Measurements from ENCODE around the gene LCAT. TPM values are rescaled to one million over a fixed set of nuclear protein-coding genes. Genes with fewer than 3 reads are reported as not detected.
"Not testable (repeated sequence)": the region's sequence is repeated elsewhere in the genome, so short reads cannot be mapped to it uniquely, and the experiment has no call there.

Gene LCAT
- polyA plus RNA-seq, 3 donors = 12.7 to 14.6 (median 13.4) TPM

DNA sequence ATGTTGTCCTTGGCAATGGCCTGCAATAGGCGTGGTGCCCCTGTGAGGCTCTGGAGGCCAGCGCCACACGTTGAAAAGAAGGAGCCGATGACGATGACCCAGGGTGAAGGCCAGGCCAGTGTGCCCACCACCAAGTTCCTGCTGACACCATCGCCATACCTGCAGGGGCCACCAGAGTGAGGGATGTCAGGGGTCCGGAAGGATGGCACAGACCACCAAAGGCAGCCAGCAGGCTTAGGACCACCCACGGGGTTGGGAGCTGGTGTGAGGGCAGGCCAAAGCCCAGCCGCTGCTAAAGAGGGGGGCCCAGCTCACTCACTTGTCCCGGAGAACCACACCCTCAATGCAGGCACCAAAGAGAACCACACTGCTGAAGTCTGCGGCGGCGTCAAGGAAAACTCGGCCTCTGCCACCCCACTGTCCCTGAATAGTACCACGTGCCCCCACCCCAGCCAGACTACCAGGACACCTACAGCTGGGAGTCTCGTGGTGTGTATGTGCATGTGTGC is 6.5 kb upstream of the LCAT start:
- no peak for DNase-seq (ENCODE audit: low read depth in 3 of 3, low spot score in 2 of 3)

DNA sequence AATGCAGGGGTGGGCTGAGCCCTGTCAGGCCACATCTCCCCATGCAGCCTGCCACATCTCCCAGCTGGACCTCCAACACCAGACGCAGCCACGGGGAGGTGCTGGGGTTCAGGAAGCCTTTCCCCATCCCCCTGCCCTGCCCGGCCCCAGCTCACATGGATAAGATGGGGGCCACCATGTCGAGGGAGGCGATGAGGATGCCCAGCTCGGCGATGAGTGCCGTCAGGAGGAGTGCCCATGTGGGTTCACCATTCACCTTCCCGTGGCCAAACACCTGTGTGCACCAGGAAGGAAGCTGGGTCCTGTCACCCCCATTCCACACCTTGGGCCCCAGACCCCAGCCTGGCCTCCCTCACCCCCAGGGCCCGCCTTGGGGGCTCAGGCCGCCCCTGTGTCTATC is 5.7 kb upstream of the LCAT start:
- DNase-seq (ENCODE audit: low read depth in 3 of 3, low spot score in 2 of 3) = no peak

DNA sequence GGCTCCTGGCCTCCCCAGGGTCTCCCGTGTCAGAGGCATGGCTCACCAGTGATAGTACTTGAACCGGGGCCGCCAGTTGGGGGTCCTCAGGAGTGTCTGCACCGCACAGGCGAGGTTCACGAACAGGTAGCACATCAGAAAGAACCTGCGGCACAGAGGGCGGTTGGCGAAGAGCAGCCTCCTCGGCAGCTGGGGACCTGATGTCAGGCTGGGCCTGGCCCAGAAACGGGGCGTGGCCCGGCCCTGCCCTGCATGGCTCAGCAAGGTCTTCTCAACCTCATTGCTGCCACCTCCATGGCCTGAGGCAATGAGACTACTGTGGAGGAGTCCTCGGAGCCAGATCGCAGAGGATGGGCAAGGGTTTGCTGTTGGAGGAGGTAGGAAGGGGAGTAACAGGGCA is 4.1 kb upstream of the LCAT start:
- no peak for DNase-seq (ENCODE audit: low read depth in 3 of 3, low spot score in 2 of 3)

DNA sequence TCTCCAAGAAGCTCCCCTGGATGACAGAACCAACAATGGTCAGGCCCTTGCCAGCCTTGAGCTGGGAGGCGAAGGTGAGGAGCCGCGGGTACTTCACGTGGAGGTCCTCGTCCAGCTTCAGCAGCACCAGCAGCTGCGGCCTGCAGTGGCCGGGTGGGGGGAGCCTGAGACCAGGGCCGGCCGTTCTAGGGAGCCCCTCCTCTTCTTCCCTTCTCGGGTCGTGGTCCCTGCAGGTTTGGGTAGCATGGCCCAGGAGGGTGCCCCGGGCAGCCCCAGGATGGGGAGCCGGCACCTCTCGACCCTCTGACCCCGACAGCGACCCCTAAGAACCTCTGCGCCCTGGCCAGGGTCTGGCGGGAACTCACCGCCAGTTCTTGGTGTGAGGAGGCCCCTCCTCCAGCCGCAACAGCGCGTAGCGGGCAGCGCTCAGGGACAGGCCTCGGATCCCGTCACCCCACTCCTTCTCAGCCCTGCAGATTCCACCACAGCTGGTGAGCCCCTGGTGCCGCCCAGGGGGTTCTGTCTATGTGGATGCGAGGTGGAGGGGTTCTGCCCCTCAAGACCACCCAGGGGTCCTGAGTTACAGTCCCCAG is 3.1 kb upstream of the LCAT start:
- no peak for DNase-seq (ENCODE audit: low read depth in 3 of 3, low spot score in 2 of 3)

DNA sequence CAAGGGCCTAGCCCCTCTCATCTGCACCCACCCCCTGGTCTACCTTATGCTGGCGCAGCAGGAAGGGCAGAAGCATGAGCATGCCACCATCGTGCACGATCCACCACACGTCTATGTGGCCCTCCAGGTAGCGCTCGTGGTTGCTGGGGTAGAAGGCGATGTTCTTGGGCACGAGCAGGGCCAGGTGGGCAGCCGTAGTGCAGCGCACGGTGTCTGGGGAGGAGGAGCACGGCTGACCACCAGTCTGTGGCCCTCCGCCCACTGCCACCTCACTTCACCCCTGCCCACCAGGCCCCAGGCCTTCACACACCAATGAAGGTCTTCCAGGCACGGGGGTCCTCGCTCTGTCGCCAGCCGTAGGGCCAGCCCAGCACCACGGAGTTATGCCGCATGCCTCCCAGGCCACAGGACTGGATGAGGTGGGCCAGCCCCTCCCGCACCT is 2.2 kb upstream of the LCAT start:
- no peak for DNase-seq (ENCODE audit: low read depth in 3 of 3, low spot score in 2 of 3)

DNA sequence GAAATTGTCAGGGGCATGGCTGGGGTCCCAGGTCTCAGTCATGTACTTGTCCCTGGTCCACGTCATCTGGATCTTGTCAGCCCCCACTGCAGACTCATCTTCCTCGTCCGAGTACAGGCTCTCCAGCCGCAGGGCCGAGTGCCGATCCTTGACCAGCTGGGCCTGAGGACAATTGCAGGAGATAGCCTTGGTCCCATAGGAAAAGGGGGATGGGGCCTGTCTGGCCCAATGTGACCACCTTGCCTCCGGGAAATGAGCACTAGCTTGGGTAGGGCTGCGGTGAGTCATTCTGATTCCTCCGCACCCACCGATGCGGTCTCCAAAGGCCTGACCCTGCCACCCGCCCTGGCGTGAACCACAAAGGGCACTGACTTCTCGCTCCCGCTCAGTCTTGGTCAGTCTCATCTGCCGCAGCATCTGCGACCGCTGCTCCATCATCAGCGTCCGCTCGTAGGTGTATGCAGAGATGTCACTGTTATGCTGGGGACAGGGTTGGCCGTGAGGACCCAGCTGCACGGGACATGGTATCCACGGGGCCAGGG is 1.5 kb upstream of the LCAT start:
- DNase-seq (ENCODE audit: low read depth in 3 of 3, low spot score in 2 of 3) = no peak

DNA sequence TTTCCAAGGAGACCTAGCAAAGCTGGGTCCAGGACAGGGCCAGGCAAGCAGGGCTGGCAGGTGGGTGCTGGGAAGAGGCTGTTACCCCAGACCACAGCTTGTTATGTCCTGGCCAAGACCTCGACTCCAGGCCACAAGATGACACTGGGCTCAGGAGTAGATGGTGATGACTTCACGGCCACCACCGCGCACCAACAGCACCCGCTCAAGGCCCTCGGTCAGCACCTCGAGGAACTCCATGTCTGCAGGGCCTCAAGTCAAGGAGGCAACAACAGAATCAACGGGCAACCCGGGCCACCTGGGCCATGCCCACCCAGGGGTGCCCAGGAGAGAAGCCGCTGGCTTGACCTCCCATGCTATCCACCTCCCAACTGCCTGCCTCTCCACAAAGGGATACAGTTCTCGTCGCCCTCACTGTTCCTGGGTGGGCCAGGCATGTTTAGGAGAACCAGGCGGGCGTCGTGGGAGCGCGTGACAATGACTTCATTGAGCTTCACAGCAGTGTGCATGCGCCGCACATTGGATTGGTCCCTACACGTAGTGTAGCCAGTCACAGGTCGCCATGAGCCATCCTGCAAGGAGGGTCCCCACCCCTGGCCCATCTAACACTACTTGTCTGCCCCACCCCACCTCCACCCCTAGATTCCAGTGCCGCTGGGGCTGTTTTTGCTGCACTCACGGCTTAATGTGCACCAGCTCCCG is 921 bp upstream of the LCAT start:
- no peak for DNase-seq (ENCODE audit: low read depth in 3 of 3, low spot score in 2 of 3)

DNA sequence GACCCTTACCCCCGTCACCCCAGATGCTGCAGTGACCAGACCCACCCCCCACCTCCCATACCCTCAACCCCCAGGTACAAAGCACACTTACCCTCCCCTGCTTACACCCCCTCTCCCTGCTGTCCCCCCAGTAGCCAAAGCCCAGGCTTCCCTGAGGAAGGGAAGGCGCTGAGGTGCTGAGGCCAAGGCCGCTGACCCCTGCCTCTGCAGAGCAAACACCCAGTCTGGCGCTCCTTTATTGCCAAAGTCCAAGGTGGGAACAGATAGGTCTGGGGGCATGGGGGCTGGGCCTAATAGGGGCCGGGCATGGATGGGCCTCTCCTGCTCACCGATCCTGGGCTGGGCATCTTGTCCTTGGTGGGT is 683 bp downstream of the LCAT start:
- DNase-seq (ENCODE audit: low read depth in 3 of 3, low spot score in 2 of 3) = no peak

DNA sequence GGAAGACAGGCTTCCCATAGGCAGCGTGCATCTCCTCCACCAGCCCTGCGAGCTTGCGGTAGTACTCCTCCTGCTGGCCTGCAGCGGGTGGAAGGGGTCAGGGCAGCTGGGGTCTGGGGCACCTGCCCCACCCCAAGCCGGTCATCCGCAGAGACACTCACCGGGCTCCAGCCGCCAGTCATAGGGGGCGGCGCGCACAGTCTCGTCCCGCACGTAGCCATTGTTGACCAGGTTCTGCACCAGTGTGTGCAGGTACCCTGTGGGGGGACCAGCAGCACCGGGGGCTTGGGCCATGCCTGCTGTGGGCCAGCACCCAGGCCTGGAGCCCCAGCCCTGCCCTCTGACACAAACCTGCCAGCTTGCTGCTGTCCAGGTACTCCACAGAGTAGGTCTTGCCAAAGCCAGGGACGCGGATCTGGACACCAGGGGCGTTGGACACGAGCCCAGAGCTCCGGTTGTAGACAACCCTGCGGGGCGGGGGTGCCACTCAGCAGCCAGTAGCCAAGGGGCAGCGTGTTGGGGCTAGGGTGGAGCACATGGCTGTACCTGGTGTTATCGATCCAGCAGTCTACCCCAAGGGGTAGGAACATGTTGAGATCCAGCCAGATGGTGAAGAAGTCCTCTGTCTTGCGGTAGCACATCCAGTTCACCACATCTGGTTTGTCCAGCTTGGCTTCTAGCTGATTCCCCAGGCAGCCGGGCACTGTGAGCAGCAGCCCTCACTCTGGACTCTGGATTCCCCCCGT is 1.2 kb downstream of the LCAT start:
- no peak for DNase-seq (ENCODE audit: low read depth in 3 of 3, low spot score in 2 of 3)

DNA sequence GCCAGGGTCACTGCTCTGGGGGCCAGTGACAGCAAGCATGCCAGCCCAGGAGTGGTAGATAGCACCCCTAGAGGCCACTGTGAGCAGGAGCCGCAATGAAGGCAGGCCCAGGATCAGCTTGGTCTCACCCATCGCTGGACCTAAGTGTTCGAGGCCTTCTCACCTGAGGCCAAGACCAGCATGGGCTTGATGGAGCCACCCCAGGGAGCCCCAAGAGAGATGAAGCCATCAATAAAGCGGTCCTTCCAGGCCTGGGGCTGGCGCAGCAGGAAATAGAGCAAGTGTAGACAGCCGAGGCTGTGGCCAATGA is 1.8 kb downstream of the LCAT start:
- no peak for DNase-seq (ENCODE audit: low read depth in 3 of 3, low spot score in 2 of 3)

DNA sequence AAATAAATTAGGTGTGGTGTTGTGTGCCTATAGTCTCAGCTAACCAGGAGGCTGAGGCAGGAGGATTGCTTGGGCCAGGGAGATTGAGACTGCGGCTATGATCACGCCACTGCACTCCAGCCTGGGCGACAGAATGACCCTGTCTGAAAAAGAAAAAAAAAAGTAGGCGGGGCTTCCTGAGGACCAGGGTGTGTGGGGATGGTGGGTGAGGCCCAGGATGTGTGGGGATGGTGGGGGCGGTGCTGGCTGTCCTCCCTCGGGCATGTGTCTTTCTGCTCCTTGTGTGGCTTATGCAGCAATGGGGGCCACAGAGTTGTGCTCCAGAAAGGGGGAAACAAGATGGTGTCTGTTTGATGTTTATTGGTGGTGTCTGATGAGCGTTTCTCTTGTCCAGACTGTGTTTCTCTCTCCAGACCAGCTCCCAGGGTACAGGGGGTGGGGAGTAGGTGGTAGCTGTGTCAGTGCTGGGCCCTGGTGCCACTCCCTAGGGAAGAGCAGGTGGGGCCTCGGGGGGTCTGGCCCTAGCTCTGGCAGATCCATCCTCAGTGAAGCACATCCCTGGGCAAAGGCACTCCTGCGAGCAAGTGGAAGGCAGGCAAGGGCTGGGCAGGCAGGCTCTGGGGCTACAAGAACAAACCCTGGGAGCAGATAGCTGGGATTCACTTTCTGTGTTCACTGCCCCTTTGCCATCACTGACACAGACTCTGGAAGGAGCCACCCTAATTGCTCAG is 2.3 kb downstream of the LCAT start:
- DNase-seq (ENCODE audit: low read depth in 3 of 3, low spot score in 2 of 3) = no peak

DNA sequence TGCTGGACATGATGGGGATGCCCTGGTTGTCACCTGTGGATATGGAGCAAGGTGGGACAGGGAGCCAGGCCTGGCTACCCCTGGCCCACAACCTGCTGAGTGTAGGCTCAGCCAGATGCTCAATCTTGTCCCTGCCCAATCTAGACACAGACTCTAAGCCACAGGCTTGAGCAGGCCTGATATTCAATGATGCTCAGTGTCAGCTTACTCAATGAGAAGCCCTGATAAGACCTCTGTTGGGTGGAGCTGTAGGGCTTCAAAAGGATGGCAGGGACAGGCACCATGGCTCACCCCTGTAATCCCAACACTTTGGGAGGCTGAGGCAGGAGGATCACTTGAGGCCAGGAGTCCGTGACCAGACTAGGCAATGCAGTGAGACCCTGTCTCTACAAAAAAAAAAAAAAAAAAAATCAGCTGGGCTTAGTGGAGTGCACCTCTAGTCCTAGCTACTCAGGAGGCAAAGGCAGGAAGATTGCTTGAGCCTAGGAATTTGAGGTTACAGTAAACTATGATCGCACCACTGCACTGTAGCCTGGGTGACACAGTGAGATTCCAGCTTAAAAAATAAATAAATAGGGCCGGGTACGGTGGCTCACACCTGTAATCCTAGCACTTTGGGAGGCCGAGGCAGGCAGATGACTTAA is 3.4 kb downstream of the LCAT start:
- DNase-seq (ENCODE audit: low read depth in 3 of 3, low spot score in 2 of 3) = no peak

DNA sequence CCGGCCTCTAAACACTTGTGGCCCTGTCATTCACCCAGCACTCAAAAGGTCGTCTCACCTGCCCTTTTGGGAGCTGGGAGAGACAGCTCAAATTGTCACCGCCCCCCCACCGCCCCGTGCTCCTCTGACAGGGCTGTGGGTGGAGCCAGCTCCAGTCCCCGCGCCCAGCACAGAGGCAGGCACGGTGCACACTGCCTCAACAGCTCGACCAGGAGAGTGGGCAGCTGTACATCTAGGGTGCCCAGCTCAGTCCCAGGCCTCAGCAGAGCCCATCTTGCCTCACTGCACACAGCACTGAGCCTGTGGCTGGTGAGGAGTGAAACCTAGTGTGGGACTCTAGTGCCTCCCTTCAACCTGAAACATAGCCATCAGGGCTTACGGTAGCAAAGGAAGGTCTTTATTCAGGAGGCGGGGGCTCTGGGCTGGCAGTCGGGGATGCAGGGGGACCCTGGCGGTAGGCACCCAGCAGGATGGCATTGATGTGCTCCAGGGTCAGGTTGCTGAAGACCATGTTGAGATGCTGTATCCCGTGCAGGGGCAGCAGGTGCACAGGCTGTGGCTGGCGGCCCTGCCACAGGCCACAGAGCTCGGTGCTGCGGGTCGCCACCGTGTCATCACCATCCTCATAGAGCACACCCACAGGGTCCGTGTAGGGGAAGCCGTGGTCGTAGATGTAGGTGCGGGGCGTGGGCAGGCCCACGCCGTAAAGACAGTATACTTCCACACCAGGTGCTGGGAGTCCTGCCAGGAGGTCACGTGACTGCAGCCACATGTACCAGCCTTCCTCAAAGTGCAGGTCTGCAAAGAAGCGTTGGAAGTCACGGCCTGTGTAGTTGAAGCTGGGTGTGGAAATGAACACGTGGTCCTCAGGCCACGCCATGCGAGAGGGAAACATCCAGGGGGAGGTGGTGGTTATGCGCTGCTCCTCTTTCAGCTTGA is 4.1 kb downstream of the LCAT start:
- no peak for DNase-seq (ENCODE audit: low read depth in 3 of 3, low spot score in 2 of 3)

DNA sequence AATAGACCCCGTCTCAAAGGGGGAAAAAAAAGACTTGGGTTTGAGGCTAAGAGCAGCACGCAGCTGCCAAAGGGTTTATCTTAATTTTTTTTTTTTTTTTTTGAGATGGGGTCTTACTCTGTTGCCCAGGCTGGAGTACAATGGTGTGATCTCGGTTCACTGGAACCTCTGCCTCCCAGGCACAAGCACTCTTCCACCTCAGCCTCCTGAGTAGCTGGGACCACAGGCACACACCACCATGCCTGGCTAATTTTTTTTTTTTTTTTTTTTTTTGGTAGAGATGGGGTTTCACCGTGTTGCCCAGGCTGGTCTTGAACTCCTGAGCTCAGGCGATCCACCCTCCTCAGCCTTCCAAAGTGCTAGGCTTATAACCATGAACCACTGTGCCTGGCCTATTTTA is 6.2 kb downstream of the LCAT start:
- DNase-seq (ENCODE audit: low read depth in 3 of 3, low spot score in 2 of 3) = not testable (repeated sequence)

DNA sequence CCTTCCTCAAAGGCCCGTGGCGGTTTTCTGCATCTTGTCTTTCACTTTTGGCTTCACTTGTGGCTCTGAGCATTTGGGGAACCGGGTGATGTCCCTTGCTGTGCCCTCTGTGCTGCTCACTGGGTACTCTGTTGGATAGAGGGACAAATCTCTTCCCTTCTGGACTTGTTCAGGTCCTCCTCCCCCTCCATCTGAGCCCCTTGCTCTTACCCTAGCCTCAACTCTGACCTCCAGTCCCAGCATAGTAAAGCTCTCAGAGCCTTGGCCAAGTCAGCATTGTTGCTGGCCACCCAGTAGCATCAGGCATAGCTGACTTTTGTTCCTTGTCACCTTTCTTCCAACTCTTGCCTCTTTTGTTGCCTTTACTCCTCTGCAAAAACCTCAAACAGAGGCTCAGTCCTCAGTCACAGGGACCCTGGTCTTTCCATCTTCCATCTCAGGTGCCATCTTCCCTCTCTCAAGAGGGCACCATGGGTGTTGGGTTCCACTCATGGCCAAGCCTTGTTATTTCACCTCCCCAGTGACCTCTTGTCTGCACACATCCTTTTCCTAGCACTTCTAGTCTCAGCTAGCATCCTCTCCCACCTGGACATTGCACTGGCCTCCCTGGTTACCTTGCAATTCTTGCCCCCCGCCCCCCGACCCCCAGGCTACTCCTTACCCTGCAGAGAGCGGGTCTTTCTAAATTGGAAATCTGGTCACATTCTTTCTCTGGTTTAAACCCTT is 6.9 kb downstream of the LCAT start:
- DNase-seq (ENCODE audit: low read depth in 3 of 3, low spot score in 2 of 3) = peak in 1 of 3 donors; percentile 45

DNA sequence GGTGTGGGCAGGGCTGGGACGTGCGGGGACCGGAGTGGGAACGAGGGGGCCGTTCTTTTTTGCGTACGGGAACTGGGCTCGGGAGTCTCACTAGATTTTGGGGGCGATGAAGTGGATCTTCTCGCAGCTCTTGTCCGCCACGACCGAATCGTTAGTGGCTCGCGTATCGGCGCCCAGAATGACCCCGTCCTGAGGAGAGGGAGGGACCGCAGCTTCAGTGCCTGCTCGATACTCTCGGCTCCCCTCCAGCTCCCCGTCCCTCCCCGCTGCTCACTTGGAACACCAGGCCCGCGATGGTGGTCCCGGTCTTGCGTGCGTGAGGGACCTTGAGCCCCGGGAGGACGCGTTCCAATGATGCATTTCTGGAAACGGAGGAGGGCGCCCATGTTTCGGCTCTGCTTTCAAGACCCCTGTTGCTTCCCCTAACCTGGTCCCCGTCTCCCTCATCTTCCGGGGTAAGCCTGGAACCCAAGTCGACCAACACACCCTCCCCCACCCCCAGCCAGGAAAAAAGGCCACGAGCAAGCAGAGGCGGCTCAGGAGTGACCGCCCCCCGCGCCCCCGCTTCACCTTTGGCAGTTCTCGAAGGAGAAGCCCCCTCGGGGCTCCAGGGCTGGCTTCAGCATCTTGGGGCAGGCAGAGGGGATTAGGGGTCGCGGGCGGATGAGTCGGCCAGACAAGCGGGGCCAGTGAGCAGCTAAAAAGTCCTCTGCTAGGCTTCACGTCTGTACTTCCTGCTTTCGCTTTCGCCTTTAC is 7.6 kb downstream of the LCAT start, which contains the start of gene PSMB10:
TSS of gene PSMB10 (minus strand) at position 727 of the 756 bp plus-strand sequence. CDS start at position 626, 101 bp downstream.
- peak in 2 of 3 donors; percentile 21 to 38 for DNase-seq (ENCODE audit: low read depth in 3 of 3, low spot score in 2 of 3)

DNA sequence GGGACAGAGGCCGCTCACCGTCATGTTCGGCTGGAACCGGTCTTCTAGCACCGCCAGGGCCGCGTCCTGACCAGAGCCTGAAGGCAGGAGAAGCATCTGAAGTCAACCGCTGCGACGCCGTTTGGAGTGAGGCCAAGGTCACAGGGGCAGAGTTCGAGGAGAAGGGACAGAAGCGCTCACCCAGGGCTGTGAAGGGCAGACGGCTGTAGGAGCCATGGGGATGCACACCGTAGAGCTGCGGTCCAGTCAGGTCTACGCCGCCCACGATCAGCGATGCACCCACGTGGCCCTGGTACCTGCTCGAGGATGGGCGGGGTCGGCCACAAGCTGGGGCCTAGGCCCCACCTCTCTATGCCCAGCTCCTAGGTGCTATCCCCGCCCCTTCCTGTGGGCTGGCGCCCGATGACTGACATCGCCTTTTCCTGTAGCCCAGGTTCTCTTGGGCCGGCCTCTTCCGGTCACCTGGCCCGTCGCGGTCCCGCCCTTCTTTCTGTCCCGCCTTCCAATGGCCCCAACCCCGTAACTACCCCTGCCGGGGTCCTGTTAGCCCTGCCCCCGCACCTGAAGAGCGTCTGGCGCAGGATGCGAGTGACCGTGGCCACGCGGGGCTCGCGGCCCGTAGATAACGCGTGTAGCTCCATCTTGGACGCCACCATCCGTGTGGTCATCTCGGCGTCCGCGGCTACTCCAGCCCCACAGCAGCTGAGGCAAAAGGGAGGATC is 8.4 kb downstream of the LCAT start:
- peak; percentile 85 to 90 (median 88) for DNase-seq (ENCODE audit: low read depth in 3 of 3, low spot score in 2 of 3)

All from right renal cortex interstitium (tissue), 3 donors.